ENCODE results near the gene TMEM270. TPM values are rescaled to one million over a fixed set of nuclear protein-coding genes. Genes with fewer than 3 reads are reported as not detected.

TMEM270 gene
- total RNA-seq, 1 donor from 2014 or later, result not detected

- Mint-ChIP-seq H3K4me3 (no peak overlapping the region), H3K9me3 (peaks cover 9% of the 10 kb centered on the region), H3K27ac (no peak overlapping the region), H3K36me3 (peaks cover 10% of the 10 kb centered on the region), H3K4me1 (peaks cover 13% of the 10 kb centered on the region), H3K27me3 (ENCODE audit: low read depth) (no peaks in the 10 kb centered on the region)
- TF ChIP-seq CTCF (IDR thresholded peaks at IDR 0.05; ENCODE audit: unreplicated experiment), result no peak
- DNase-seq (ENCODE audit: low spot score in 2 of 2, unreplicated experiment in 2 of 2), result no peak
Measured at GRCh38 chr7:73901231-73901822, 40.4 kb downstream of the TMEM270 start.

GRCh38 chr7:73901823-73902597 is 41.1 kb downstream of the TMEM270 start:
- TF ChIP-seq CTCF (IDR thresholded peaks at IDR 0.05; ENCODE audit: unreplicated experiment), result no peak
- Mint-ChIP-seq H3K36me3 (peaks cover 5% of the 10 kb centered on the region), H3K4me1 (peaks cover 13% of the 10 kb centered on the region), H3K27me3 (ENCODE audit: low read depth) (no peaks in the 10 kb centered on the region), H3K4me3 (no peak overlapping the region), H3K9me3 (peaks cover 3% of the 10 kb centered on the region), H3K27ac (no peak overlapping the region)
- DNase-seq (ENCODE audit: low spot score in 2 of 2, unreplicated experiment in 2 of 2), result no peak

- Mint-ChIP-seq H3K27me3 (ENCODE audit: low read depth) (no peaks in the 10 kb centered on the region), H3K27ac (peak overlapping the region; percentile 28), H3K4me3 (no peak overlapping the region), H3K9me3 (no peaks in the 10 kb centered on the region), H3K36me3 (no peaks in the 10 kb centered on the region), H3K4me1 (peaks cover 13% of the 10 kb centered on the region)
- no peak for DNase-seq (ENCODE audit: low spot score in 2 of 2, unreplicated experiment in 2 of 2)
- no peak for TF ChIP-seq CTCF (IDR thresholded peaks at IDR 0.05; ENCODE audit: unreplicated experiment)
Measured at GRCh38 chr7:73903321-73904218, 42.6 kb downstream of the TMEM270 start.

GRCh38 chr7:73904219-73905137 is 43.5 kb downstream of the TMEM270 start:
- no peak for DNase-seq (ENCODE audit: low spot score in 2 of 2, unreplicated experiment in 2 of 2)
- H3K36me3 Mint-ChIP-seq, result no peaks in the 10 kb centered on the region
- TF ChIP-seq CTCF (IDR thresholded peaks at IDR 0.05; ENCODE audit: unreplicated experiment), result no peak
- H3K9me3 Mint-ChIP-seq, result no peaks in the 10 kb centered on the region
- H3K4me3 Mint-ChIP-seq, result no peak overlapping the region
- H3K27ac Mint-ChIP-seq, result peak overlapping the region; percentile 28
- no peaks in the 10 kb centered on the region for H3K27me3 Mint-ChIP-seq (ENCODE audit: low read depth)
- peaks cover 13% of the 10 kb centered on the region for H3K4me1 Mint-ChIP-seq

GRCh38 chr7:73905360-73905759 is 44.4 kb downstream of the TMEM270 start:
- Mint-ChIP-seq H3K9me3 (no peaks in the 10 kb centered on the region), H3K4me3 (no peak overlapping the region), H3K27ac (peak overlapping the region; percentile 43), H3K4me1 (peaks cover 11% of the 10 kb centered on the region), H3K27me3 (ENCODE audit: low read depth) (no peaks in the 10 kb centered on the region), H3K36me3 (no peaks in the 10 kb centered on the region)
- DNase-seq (ENCODE audit: low spot score in 2 of 2, unreplicated experiment in 2 of 2), result no peak
- no peak for TF ChIP-seq CTCF (IDR thresholded peaks at IDR 0.05; ENCODE audit: unreplicated experiment)

Measured in mesothelial cell of epicardium (in vitro differentiated cells).